ENCODE results near the gene MAP7.
A peak's percentile ranks its signal among the peaks of the same experiment; 100 is the strongest.

The MAP7 gene

DNA sequence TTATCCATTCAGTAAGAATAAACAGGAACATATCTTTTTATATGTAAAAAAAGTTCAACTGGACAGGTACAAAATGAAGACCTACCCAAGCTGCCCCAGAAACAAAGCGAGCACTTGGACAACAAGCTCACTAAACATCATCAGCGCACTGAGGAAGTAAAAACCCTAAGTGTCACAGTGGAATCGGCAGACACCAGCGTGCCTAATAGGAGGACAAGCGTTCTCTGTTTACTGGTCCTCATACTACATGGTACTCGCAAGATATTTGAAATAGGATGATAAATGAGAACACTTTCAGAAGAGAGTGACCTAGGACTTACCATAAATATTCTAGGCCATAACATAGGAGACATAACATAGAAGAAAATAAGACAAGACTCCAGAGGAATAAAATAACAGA lies 18.2 kb downstream of the MAP7 start:
- no peak overlapping the region for H3K4me3 ChIP-seq (ENCODE audit: low read depth, low read length)
- TF ChIP-seq, protein P1, sequence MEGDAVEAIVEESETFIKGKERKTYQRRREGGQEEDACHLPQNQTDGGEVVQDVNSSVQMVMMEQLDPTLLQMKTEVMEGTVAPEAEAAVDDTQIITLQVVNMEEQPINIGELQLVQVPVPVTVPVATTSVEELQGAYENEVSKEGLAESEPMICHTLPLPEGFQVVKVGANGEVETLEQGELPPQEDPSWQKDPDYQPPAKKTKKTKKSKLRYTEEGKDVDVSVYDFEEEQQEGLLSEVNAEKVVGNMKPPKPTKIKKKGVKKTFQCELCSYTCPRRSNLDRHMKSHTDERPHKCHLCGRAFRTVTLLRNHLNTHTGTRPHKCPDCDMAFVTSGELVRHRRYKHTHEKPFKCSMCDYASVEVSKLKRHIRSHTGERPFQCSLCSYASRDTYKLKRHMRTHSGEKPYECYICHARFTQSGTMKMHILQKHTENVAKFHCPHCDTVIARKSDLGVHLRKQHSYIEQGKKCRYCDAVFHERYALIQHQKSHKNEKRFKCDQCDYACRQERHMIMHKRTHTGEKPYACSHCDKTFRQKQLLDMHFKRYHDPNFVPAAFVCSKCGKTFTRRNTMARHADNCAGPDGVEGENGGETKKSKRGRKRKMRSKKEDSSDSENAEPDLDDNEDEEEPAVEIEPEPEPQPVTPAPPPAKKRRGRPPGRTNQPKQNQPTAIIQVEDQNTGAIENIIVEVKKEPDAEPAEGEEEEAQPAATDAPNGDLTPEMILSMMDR (IDR thresholded peaks at IDR 0.05; ENCODE audit: low read depth, low read length) = no peak

DNA sequence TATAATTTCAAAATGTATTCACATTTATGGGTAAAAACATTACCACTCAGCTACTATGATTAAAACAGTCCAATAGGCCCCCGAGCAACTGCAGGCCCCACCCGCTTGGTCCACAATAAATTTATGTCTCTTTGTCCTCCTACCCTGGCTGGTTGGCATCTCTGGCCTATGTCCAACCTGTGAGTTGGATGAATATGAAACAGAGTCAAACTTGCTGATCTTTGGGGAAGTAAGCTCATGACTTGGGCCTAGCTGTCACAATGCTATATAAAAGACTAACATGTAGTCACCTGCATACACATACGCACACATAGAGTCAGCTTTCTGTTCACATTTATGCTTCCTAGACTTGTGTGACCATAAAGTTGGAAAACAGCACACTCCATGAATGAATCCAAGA lies 20.5 kb downstream of the MAP7 start:
- H3K4me3 ChIP-seq (ENCODE audit: low read depth, low read length) = no peak overlapping the region
- TF ChIP-seq, protein P1 (IDR thresholded peaks at IDR 0.05; ENCODE audit: low read depth, low read length) = no peak

DNA sequence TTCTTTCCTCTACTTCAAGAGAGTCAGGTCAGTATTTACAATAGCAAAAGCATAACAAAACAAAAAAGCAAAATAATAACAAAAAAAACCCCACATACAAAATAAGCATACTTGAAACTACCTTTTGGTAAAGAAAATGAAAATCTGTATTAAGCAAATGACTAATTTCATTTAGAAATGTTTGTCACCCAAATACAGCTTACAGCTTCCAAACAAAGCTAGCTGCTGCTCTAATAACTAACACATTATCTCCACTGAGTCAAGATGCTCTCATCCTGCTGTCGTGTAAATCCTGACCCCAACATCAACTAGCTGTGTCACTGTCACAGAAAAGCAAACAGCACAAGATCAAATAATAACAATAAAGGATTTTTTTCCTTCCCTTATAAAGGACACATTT lies 21.7 kb downstream of the MAP7 start:
- H3K4me3 ChIP-seq (ENCODE audit: low read depth, low read length) = no peak overlapping the region
- TF ChIP-seq, protein P1 (IDR thresholded peaks at IDR 0.05; ENCODE audit: low read depth, low read length) = no peak

DNA sequence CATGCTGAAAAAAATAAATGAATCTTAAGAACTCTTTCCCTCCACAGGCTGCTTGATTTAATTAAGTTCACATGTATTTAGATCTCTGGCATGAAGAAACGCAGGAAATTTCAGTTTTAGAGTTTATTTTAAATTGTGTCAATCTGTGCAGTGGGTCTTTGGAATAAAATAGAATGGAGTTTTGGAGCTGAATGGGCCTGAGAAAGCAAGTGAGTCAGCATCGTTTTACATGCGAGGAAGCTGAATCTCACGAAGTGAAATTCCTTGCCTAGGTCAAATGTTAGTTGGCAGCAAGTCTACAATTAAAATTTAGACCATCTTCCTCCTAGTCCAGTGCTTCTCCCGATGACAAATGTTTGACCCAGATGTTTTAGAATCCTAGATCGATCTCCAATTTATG lies 22.4 kb downstream of the MAP7 start:
- TF ChIP-seq, protein P1 (IDR thresholded peaks at IDR 0.05; ENCODE audit: low read depth, low read length) = no peak
- no peak overlapping the region for H3K4me3 ChIP-seq (ENCODE audit: low read depth, low read length)

DNA sequence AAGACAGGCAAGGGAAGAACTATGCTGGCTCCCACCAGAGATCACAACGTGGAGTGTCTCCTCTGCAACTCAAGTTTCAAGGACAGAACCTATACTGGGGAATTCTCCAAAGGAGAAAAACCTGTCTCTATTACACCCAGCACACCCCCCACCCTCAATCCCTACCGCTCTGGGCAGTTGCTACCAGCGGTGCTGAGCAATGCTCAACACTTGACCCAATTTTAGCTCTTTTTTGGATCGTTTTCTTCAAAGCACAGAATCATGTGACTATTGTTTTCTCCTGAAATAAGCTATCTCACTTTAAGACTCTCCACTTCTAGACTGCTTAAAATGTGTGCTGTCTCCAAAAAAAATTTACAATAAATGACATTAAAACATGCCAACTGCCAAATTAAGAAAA lies 23.3 kb downstream of the MAP7 start:
- TF ChIP-seq, protein P1 (IDR thresholded peaks at IDR 0.05; ENCODE audit: low read depth, low read length) = no peak
- no peak overlapping the region for H3K4me3 ChIP-seq (ENCODE audit: low read depth, low read length)

DNA sequence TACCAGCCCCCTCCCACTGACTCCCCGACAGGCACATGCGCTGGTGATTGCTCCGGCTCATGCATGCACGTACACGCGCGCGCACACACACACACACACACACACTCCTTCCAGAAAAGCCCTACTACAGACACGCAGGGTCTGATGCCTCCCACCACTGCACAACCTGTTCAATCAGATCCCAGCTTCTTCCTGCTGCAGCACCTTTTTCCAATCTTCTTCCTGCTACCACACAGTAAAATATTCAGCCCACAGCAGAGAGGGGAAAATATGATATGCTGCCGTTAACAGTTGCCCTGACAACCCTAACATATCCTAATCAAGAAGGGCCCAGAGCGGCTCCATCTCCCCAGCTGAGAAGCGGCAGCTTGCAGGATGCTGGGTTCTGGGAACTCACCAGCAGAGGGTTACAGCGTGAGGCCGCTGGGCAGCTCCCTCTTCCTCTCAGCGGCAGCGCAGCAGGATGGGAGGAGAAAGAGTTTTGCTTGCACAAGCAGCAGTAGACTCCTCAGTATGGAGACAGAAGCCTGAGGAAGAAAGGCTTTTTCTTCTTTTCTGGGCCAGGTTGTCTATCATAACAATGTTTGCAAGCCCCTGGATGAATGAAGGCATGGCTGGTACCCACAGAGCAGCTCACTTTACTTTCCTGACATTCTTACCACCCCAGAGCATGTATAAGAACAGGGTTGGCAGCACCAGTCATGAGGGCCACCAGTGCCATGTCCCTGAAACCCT lies 23.9 kb downstream of the MAP7 start:
- no peak overlapping the region for H3K4me3 ChIP-seq (ENCODE audit: low read depth, low read length)
- TF ChIP-seq, protein P1 (IDR thresholded peaks at IDR 0.05; ENCODE audit: low read depth, low read length) = peak; percentile 14; the same call in 1 of the 2 replicates

DNA sequence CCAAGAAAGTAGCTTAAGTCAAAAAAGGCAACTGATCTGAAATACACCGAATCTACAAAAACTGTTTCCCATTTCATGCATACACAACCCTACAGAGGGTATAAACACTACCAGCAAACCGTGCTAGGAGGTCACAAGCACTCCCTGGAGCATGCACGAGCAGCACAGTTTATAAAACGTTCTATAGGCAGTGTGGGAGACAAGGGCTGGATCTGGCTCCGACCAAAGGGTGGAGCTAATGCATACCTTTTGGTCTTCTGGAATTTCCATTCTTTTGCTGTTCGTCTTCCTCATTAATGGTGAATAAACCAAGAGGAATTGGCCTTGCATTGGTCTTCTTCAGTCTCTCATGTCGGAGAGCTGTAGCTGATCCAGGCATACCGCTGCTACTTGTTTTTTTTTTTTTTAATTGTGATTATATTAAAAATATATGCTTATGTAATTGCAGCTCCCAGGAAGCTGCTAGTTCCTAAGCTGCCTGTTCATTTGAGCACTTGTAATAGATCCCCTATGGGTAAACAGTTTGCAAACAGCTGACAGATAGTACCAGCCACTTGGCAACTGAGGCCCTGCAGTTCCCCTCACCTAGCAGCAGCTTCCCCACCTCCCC lies 24.5 kb downstream of the MAP7 start:
- no peak overlapping the region for H3K4me3 ChIP-seq (ENCODE audit: low read depth, low read length)
- TF ChIP-seq, protein P1 (IDR thresholded peaks at IDR 0.05; ENCODE audit: low read depth, low read length) = no peak
